Mucosa of descending colon (tissue), 3 donors: ENCODE measurements around the gene MND1. TPM values are rescaled to one million over a fixed set of nuclear protein-coding genes. Genes with fewer than 3 reads are reported as not detected.

Experiments
- ATAC-seq: fragments of 200-7000 bp; cut with Tn5 transposase; one replicate; pipeline ENCODE4 v1.9.1; 2020; ENCODE audit warnings: mild to moderate bottlenecking, moderate library complexity
- DNase-seq, 3 donors: peaks; one replicate each; pipeline ENCODE4 v3.0.0-alpha.2; 2020
- H3K36me3 ChIP-seq: fragments of 200-600 bp; one replicate; pipeline ENCODE4 v1.8.0; 2021; ENCODE audit warnings: low read depth, mild to moderate bottlenecking
- H3K4me1 ChIP-seq: fragments of 200-600 bp; one replicate; pipeline ENCODE4 v1.8.0; 2021; ENCODE audit warnings: low read depth, mild to moderate bottlenecking
- H3K4me3 ChIP-seq: fragments of 200-600 bp; one replicate; pipeline ENCODE4 v1.8.0; 2021; ENCODE audit warnings: mild to moderate bottlenecking
- H3K9me3 ChIP-seq: fragments of 200-600 bp; one replicate; pipeline ENCODE4 v1.8.0; 2021; ENCODE audit warnings: mild to moderate bottlenecking
- CTCF ChIP-seq: fragments of 200-600 bp; IDR thresholded peaks from one replicate; pipeline ENCODE4 v1.8.0; 2022; ENCODE audit warnings: antibody characterized with exemption, mild to moderate bottlenecking
- intact Hi-C, 2 donors: fragments of 100-400 bp; cut with DNase I in 1 of 2; cut with micrococcal nuclease in 1 of 2; formaldehyde crosslinking; loops; one replicate each; pipeline versions ENCODE4 v1.11.0 to v1.11.1; 2022; cut with DNase I, micrococcal nuclease
- total RNA-seq, 3 donors: library from RNA; stranded (reverse); fragmentation: NEBNext Ultra II Directional in 2 of 3; extraction: Animal tissue kit (Norgen Biotek cat#: 25700) in 2 of 3; gene quantifications; one replicate each; pipeline versions ENCODE4 v1.2.1 to v1.2.4, GENCODE V29; 2021 to 2023
- donor health status: DM: no; HTN: no; CAD: no; lungs with moderate emphysema.
- donor health status: DM: no; HTN: no; CAD: no.
- donor health status: DM: no; HTN: yes; CAD: no.

MND1 gene
- total RNA-seq, 3 donors from 2014 or later = 1.4 to 5.3 (median 1.6) TPM

DNA sequence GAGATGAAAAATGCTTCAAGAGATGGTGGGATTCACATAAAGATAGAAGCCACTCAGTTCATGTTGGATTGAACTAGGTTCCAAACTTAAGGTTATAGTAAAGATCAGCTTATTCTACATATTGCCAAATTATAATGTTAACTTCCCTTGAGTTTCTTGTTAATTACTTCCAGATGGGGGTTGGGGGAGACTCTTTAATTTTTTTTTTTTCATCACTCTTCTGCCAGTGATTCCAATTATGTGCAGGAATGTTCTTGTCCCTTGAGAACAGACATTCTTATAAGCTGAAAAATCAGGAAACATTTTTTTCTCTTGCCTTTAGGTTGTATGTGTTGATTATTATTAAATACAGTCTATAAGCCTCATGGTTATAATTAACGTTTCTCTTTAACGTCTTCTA lies 30.0 kb downstream of the MND1 start:
- intact Hi-C loops = no loop called here
- H3K36me3 ChIP-seq = no peaks in the 10 kb centered on the region
- DNase-seq = no peak
- no peak for TF ChIP-seq CTCF
- H3K9me3 ChIP-seq = no peaks in the 10 kb centered on the region
- no peak for ATAC-seq
- no peak overlapping the region for H3K4me3 ChIP-seq
- no peaks in the 10 kb centered on the region for H3K4me1 ChIP-seq

DNA sequence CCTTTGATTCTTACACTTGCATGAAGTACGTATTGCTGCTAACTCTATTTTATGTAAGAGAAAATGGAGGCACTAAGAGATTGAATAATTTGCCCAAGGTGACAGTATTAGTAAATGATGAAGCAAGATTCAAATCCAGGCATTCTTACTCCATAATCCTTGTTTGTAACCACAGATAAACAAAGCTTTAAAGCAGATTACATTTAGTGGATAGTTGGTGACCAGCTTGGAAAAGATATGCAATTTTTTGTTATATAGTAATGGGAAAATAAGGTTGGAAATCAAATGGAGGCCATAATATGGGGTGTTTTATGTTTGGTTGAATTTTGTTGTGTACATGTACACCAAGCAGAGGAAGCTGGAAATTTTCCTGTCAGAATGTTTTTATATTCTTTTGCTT lies 30.8 kb downstream of the MND1 start:
- no peak overlapping the region for H3K4me3 ChIP-seq

GRCh38 chr4:153383131-153383530 lies 38.6 kb downstream of the MND1 start:
- H3K4me1 ChIP-seq = no peaks in the 10 kb centered on the region
- TF ChIP-seq CTCF = no peak
- no peak for DNase-seq
- no peaks in the 10 kb centered on the region for H3K9me3 ChIP-seq
- no peak for ATAC-seq
- H3K36me3 ChIP-seq = no peaks in the 10 kb centered on the region
- intact Hi-C loops = no loop called here
- H3K4me3 ChIP-seq = no peak overlapping the region

More for the DNA sequence above, 30.8 kb downstream of the MND1 start:
- Histone ChIP-seq H3K9me3 (no peaks in the 10 kb centered on the region), H3K4me1 (no peaks in the 10 kb centered on the region), H3K36me3 (no peaks in the 10 kb centered on the region)
- DNase-seq = no peak
- ATAC-seq = no peak
- intact Hi-C loops = no loop called here
- no peak for TF ChIP-seq CTCF

GRCh38 chr4:153384160-153384559 lies 39.7 kb downstream of the MND1 start:
- no peaks in the 10 kb centered on the region for H3K36me3 ChIP-seq
- TF ChIP-seq CTCF = no peak
- ATAC-seq (no peak), DNase-seq (no peak)
- H3K4me1 ChIP-seq = no peaks in the 10 kb centered on the region
- no peak overlapping the region for H3K4me3 ChIP-seq
- intact Hi-C loops = no loop called here
- H3K9me3 ChIP-seq = no peaks in the 10 kb centered on the region

DNA sequence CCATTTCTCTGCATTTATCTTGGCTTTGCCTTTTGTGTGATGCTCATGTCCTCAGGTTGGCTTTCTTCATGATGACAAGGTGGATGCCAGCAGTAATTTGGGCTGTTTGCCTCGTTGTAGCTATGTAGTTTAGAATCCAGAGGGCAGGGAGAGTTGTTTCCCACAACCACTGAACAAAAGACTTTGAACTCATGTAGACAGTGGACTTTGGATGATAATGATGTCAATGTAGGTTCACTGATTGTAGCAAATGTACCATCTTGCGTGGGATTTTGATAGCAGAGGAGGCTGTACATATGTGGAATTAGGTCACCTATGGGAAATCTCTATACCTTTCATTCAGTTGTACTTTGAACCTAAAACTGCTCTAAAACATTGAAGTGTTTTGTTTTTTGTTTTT lies 41.3 kb downstream of the MND1 start:
- Histone ChIP-seq H3K36me3 (no peaks in the 10 kb centered on the region), H3K4me1 (no peaks in the 10 kb centered on the region), H3K4me3 (no peak overlapping the region), H3K9me3 (no peaks in the 10 kb centered on the region)
- DNase-seq (no peak), ATAC-seq (no peak)
- intact Hi-C loops = no loop called here
- no peak for TF ChIP-seq CTCF

GRCh38 chr4:153387981-153388380 lies 43.5 kb downstream of the MND1 start:
- intact Hi-C loops = no loop called here
- Histone ChIP-seq H3K4me3 (no peak overlapping the region), H3K36me3 (no peaks in the 10 kb centered on the region), H3K9me3 (no peaks in the 10 kb centered on the region), H3K4me1 (no peaks in the 10 kb centered on the region)
- ATAC-seq (no peak), DNase-seq (no peak)
- no peak for TF ChIP-seq CTCF
